ENCODE measurements around the gene CCDC24. TPM values are rescaled to one million over a fixed set of nuclear protein-coding genes. Genes with fewer than 3 reads are reported as not detected.

CCDC24 gene
- total and polyA plus RNA-seq, 9 of the 15 experiments (the other 6 are each of a cell fraction or from before 2014, with no cell fraction given): 0.31 to 4.5 (median 1.5) TPM

GRCh38 chr1:43975249-43975961 is 16.0 kb upstream of the CCDC24 start (continued):
- peak; percentile 93 for TF ChIP-seq REST (IDR thresholded peaks at IDR 0.05; ENCODE audit: borderline replicate concordance)
- TF ChIP-seq REST (CRISPR knock-in tag; IDR thresholded peaks at IDR 0.05; ENCODE audit: low read depth): no peak
- TF ChIP-seq NKRF (IDR thresholded peaks at IDR 0.05; ENCODE audit: borderline replicate concordance): no peak; the same call in 1 of the 2 replicates
- no peak for TF ChIP-seq ZNF24 (IDR thresholded peaks at IDR 0.05)
- no peak for TF ChIP-seq GTF2F1 (IDR thresholded peaks at IDR 0.05; ENCODE audit: low read depth, low read length)
- no peak for TF ChIP-seq CAMTA2 (CRISPR knock-in tag; conservative IDR thresholded peaks at IDR 0.05)
- no peak for TF ChIP-seq NCOA6 (IDR thresholded peaks at IDR 0.05)
- TF ChIP-seq BRCA1 (IDR thresholded peaks at IDR 0.05): no peak
- peak; percentile 71; the same call in 1 of the 2 replicates for TF ChIP-seq BRCA1 (CRISPR knock-in tag; IDR thresholded peaks at IDR 0.05)
- TF ChIP-seq GATAD2B (IDR thresholded peaks at IDR 0.05; ENCODE audit: borderline replicate concordance): no peak
- no peak for TF ChIP-seq ZNF445 (CRISPR knock-in tag; IDR thresholded peaks at IDR 0.05; ENCODE audit: low read depth)
- no peak for TF ChIP-seq RNF2 (IDR thresholded peaks at IDR 0.05)
- TF ChIP-seq TAL1 (IDR thresholded peaks at IDR 0.05): no peak
- peak; percentile 80 for TF ChIP-seq GTF2E2 (tag; IDR thresholded peaks at IDR 0.05)
- TF ChIP-seq NFIX (CRISPR knock-in tag; IDR thresholded peaks at IDR 0.05; ENCODE audit: low read depth): no peak
- TF ChIP-seq ELF2 (CRISPR knock-in tag; IDR thresholded peaks at IDR 0.05): no peak
- no peak for TF ChIP-seq MEF2A (IDR thresholded peaks at IDR 0.05; ENCODE audit: control insufficient read depth, low read depth, low read length)
- no peak for TF ChIP-seq EHMT2 (IDR thresholded peaks at IDR 0.05)
